Left kidney (tissue), 2 donors: Measurements from ENCODE around the gene PPP1R13B. TPM values are rescaled to one million over a fixed set of nuclear protein-coding genes. Genes with fewer than 3 reads are reported as not detected.
A peak's percentile ranks its signal among the peaks of the same experiment; 100 is the strongest.

Source experiments
- DNase-seq: peaks from one replicate; pipeline ENCODE4 v3.0.0-alpha.2; 2013
- polyA plus RNA-seq: library from polyadenylated mRNA; unstranded; fragments of 120-200 nt; gene quantifications from one replicate; pipeline ENCODE4 v1.2.1, GENCODE V29; 2013; ENCODE audit not compliant: insufficient read length

The PPP1R13B gene
- polyA plus RNA-seq, 1 donor, result 44.3 TPM

GRCh38 chr14:103731916-103732867 is 115.2 kb downstream of the PPP1R13B start:
- DNase-seq, result no peak

- no peak for DNase-seq
Measured at GRCh38 chr14:103731481-103731880, 115.9 kb downstream of the PPP1R13B start.

- no peak for DNase-seq
Measured at GRCh38 chr14:103730490-103731035, 116.8 kb downstream of the PPP1R13B start.

- no peak for DNase-seq
Measured at GRCh38 chr14:103729496-103730448, 117.6 kb downstream of the PPP1R13B start.

GRCh38 chr14:103728721-103729120 is 118.7 kb downstream of the PPP1R13B start:
- no peak for DNase-seq

GRCh38 chr14:103728141-103728540 is 119.2 kb downstream of the PPP1R13B start:
- DNase-seq, result no peak

GRCh38 chr14:103727313-103727980 is 119.9 kb downstream of the PPP1R13B start:
- DNase-seq, result no peak

GRCh38 chr14:103726474-103726873 is 120.9 kb downstream of the PPP1R13B start:
- no peak for DNase-seq

- no peak for DNase-seq
Measured at GRCh38 chr14:103725739-103726395, 121.5 kb downstream of the PPP1R13B start.

GRCh38 chr14:103725001-103725682 is 122.2 kb downstream of the PPP1R13B start:
- no peak for DNase-seq

GRCh38 chr14:103724116-103724515 is 123.3 kb downstream of the PPP1R13B start:
- DNase-seq, result no peak

- no peak for DNase-seq
Measured at GRCh38 chr14:103723748-103724081, 123.7 kb downstream of the PPP1R13B start.

GRCh38 chr14:103721334-103722120 is 125.8 kb downstream of the PPP1R13B start:
- DNase-seq, result no peak

GRCh38 chr14:103719751-103720150 is 127.6 kb downstream of the PPP1R13B start:
- no peak for DNase-seq

- DNase-seq, result no peak
Measured at GRCh38 chr14:103718572-103718971, 128.8 kb downstream of the PPP1R13B start.

- DNase-seq, result no peak
Measured at GRCh38 chr14:103716899-103717411, 130.4 kb downstream of the PPP1R13B start.

GRCh38 chr14:103716091-103716801 is 131.1 kb downstream of the PPP1R13B start:
- no peak for DNase-seq

- peak; percentile 99 for DNase-seq
Measured at GRCh38 chr14:103715052-103716000, 132.0 kb downstream of the PPP1R13B start, which contains the start of the genes XRCC3 and ZFYVE21. XRCC3 (minus strand) TSS chr14:103715451; CDS start chr14:103711087, 4,364 bp downstream. ZFYVE21 (plus strand) TSS chr14:103715810; CDS start chr14:103715842, 32 bp downstream.
